OCI-LY7 (cell line): ENCODE measurements around the gene ACSL6. TPM values are rescaled to one million over a fixed set of nuclear protein-coding genes. Genes with fewer than 3 reads are reported as not detected.

Source experiments
- BruUV-seq: library from RNA; stranded (reverse); fragments of 400-500 nt; replicated peaks from 2 replicates; lab custom pipeline; 2021; lab: Mats Ljungman, UMichigan
- CTCF ChIA-PET: fragments of 300-600 bp; sonication (Branson Sonifier 250); formaldehyde crosslinking; loops from one replicate; lab custom pipeline; 2022; ENCODE audit warnings: antibody characterized with exemption; ENCODE audit not compliant: unreplicated experiment; lab: Charles Lee
- POLR2A ChIA-PET: fragments of 300-600 bp; sonication (Branson Sonifier 250); formaldehyde crosslinking; loops from one replicate; lab custom pipeline; 2022; ENCODE audit warnings: antibody characterized with exemption; lab: Charles Lee
- DNase-seq: peaks from one replicate; pipeline ENCODE4 v3.0.0-alpha.2; 2015; ENCODE audit warnings: low spot score
- H2AFZ ChIP-seq: fragments of 200-600 bp; sonication (generic), shearing (Covaris generic); 2 replicates; pipeline ENCODE4 v1.6.1; 2014; ENCODE audit warnings: mild to moderate bottlenecking, antibody characterized with exemption, low read length, moderate library complexity
- H3K27ac ChIP-seq: fragments of 200-600 bp; sonication (generic); 2 replicates; pipeline ENCODE4 v1.5.1; 2014; ENCODE audit warnings: mixed run types, low read depth, mild to moderate bottlenecking, moderate library complexity, low read length, inconsistent platforms; ENCODE audit not compliant: poor library complexity, severe bottlenecking
- H3K36me3 ChIP-seq: fragments of 200-600 bp; sonication (generic); 2 replicates; pipeline ENCODE4 v1.6.1; 2014; ENCODE audit warnings: mild to moderate bottlenecking, antibody characterized with exemption, low read length, moderate library complexity, mixed read lengths; ENCODE audit not compliant: insufficient read depth
- H3K4me1 ChIP-seq: fragments of 200-600 bp; sonication (generic); 2 replicates; pipeline ENCODE4 v1.5.1; 2014; ENCODE audit warnings: mild to moderate bottlenecking, low read length; ENCODE audit not compliant: insufficient read depth, poor library complexity, severe bottlenecking
- H3K4me2 ChIP-seq: fragments of 200-600 bp; sonication (generic); 2 replicates; pipeline ENCODE4 v1.6.1; 2014; ENCODE audit warnings: mild to moderate bottlenecking, low read length
- H3K4me3 ChIP-seq: fragments of 200-600 bp; sonication (generic); 2 replicates; pipeline ENCODE4 v1.5.1; 2014; ENCODE audit warnings: mild to moderate bottlenecking, low read depth, low read length; ENCODE audit not compliant: poor library complexity, severe bottlenecking
- H3K79me2 ChIP-seq: fragments of 200-600 bp; sonication (generic); 2 replicates; pipeline ENCODE4 v1.6.1; 2016; ENCODE audit warnings: low read depth, mild to moderate bottlenecking, low read length, moderate library complexity, mixed read lengths; ENCODE audit not compliant: insufficient read depth
- H3K9me2 ChIP-seq: fragments of 200-600 bp; sonication (generic); 2 replicates; pipeline ENCODE4 v1.6.1; 2016; ENCODE audit warnings: mild to moderate bottlenecking, low read length, mixed read lengths; ENCODE audit not compliant: insufficient read depth
- H3K9me3 ChIP-seq: fragments of 200-600 bp; sonication (generic); 2 replicates; pipeline ENCODE4 v1.6.1; 2014; ENCODE audit warnings: mild to moderate bottlenecking, mixed run types, low read length, mixed read lengths
- H4K20me1 ChIP-seq: fragments of 200-600 bp; sonication (generic); 2 replicates; pipeline ENCODE4 v1.6.1; 2014; ENCODE audit warnings: mild to moderate bottlenecking, antibody characterized with exemption, low read length, moderate library complexity, mixed read lengths; ENCODE audit not compliant: insufficient read depth
- CTCF ChIP-seq: fragments of 200-600 bp; sonication (generic); conservative IDR thresholded peaks from 2 replicates; pipeline ENCODE4 v1.5.1; 2014; ENCODE audit warnings: mild to moderate bottlenecking, antibody characterized with exemption, low read length, moderate library complexity, mixed read lengths
- EZH2phosphoT487 ChIP-seq: fragments of 200-600 bp; sonication (generic); IDR thresholded peaks from 2 replicates; pipeline ENCODE4 v1.6.1; 2018; ENCODE audit warnings: low read depth, borderline replicate concordance, mild to moderate bottlenecking, mixed run types, antibody characterized with exemption, low read length, moderate library complexity, mixed read lengths
- intact Hi-C: fragments of 100-400 bp; cut with micrococcal nuclease; formaldehyde crosslinking; loops from one replicate; pipeline ENCODE4 v1.10.0; 2022; ENCODE audit not compliant: unreplicated experiment
- total RNA-seq, 2 experiments: library from RNA; depleted of rRNA in 1 of 2; stranded (reverse); fragments of >200 nt in 1 of 2; shearing (Covaris generic) in 1 of 2; gene quantifications; 2 replicates each; pipeline ENCODE4 v1.2.3, GENCODE V29; 2014 to 2022

The ACSL6 gene
- total RNA-seq, 2 experiments from 2014 or later, result not detected

GRCh38 chr5:132013711-132014110 is 2.3 kb upstream of the ACSL6 start:
- no peaks in the 10 kb centered on the region for H3K9me3 ChIP-seq
- no peak overlapping the region for H3K27ac ChIP-seq
- intact Hi-C loops, result no loop called here
- H3K9me2 ChIP-seq, result no peaks in the 10 kb centered on the region
- DNase-seq, result no peak
- BruUV-seq, result no TSS peak
- H3K4me3 ChIP-seq, result no peak overlapping the region
- H2AFZ ChIP-seq, result no peak overlapping the region
- ChIA-PET CTCF (no interaction called here), POLR2A (interaction anchor here (0.5 kb wide), 1 partner anchor 315 kb away, joined by 3 read pairs; no protein-coding TSS in a partner anchor)
- no peaks in the 10 kb centered on the region for H4K20me1 ChIP-seq
- no peaks in the 10 kb centered on the region for H3K36me3 ChIP-seq
- TF ChIP-seq CTCF (no peak), EZH2phosphoT487 (no peak)
- no peaks in the 10 kb centered on the region for H3K79me2 ChIP-seq
- no peaks in the 10 kb centered on the region for H3K4me1 ChIP-seq
- H3K4me2 ChIP-seq, result no peak overlapping the region

- Histone ChIP-seq H3K4me3 (no peak overlapping the region), H3K4me2 (no peak overlapping the region), H3K79me2 (no peaks in the 10 kb centered on the region), H3K9me2 (no peaks in the 10 kb centered on the region), H3K27ac (no peak overlapping the region), H2AFZ (no peak overlapping the region), H3K36me3 (no peaks in the 10 kb centered on the region), H3K4me1 (no peaks in the 10 kb centered on the region), H3K9me3 (no peaks in the 10 kb centered on the region), H4K20me1 (no peaks in the 10 kb centered on the region)
- ChIA-PET POLR2A (interaction anchor here (0.5 kb wide), 1 partner anchor 314 kb away, joined by 3 read pairs; no protein-coding TSS in a partner anchor), CTCF (no interaction called here)
- TF ChIP-seq CTCF (no peak), EZH2phosphoT487 (no peak)
- no peak for DNase-seq
- BruUV-seq, result no TSS peak
- intact Hi-C loops, result no loop called here
These were observed 1.7 kb upstream of the ACSL6 start for GRCh38 chr5:132013006-132013689.

DNA sequence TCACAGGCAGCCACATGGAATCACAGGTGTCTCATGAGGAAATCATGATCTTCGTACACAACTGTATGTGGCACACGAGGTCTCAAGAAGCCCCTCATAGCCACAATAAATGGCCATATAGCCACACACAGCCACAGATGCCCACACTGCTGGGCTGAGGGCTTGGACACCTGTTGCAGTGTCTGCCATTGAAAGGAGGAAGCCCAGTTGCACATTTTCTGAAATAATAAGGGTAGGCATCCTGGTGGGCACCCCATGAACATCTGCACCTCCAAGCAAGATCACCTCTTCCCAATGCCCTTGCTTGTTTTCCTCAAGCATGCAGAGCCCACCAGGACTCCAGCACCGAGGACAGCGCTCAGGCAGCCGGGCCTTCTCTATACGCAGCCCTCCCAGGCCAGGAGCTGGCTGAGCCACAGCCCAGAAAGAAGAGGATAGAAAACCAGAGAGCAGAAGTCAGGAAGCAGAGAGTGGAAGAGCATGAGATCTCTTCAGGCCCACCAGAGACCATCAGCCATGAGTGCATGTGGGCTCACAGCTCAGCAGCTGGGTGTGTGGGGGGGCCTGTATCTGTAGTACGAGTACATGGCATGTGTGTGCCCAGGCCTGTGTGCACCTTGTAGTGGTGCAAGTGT is 1.0 kb upstream of the ACSL6 start:
- ChIA-PET POLR2A (interaction anchor here (0.6 kb wide), 1 partner anchor 822 kb away, joined by 3 read pairs; no protein-coding TSS in a partner anchor), CTCF (no interaction called here)
- Histone ChIP-seq H2AFZ (no peak overlapping the region), H3K79me2 (no peaks in the 10 kb centered on the region), H4K20me1 (no peaks in the 10 kb centered on the region), H3K4me1 (no peaks in the 10 kb centered on the region), H3K9me2 (no peaks in the 10 kb centered on the region), H3K27ac (no peak overlapping the region), H3K36me3 (no peaks in the 10 kb centered on the region), H3K4me3 (no peak overlapping the region), H3K9me3 (no peaks in the 10 kb centered on the region), H3K4me2 (no peak overlapping the region)
- no TSS peak for BruUV-seq
- intact Hi-C loops, result no loop called here
- DNase-seq, result no peak
- TF ChIP-seq CTCF (no peak), EZH2phosphoT487 (no peak)
